GM23248 (cell line): ENCODE measurements around the gene CYS1. TPM values are rescaled to one million over a fixed set of nuclear protein-coding genes. Genes with fewer than 3 reads are reported as not detected.

ENCODE experiments used
- DNase-seq: peaks from one replicate; pipeline ENCODE4 v3.0.0-alpha.2; 2015
- H2AFZ ChIP-seq: fragments of 200-600 bp; sonication (generic); 2 replicates; pipeline ENCODE4 v1.6.1; 2016; ENCODE audit warnings: antibody characterized with exemption
- H3F3A ChIP-seq: fragments of 200-600 bp; sonication (generic); 2 replicates; pipeline ENCODE4 v1.6.1; 2016; ENCODE audit warnings: mild to moderate bottlenecking, antibody characterized with exemption, mixed run types; ENCODE audit not compliant: insufficient read depth
- H3K27ac ChIP-seq: fragments of 200-600 bp; sonication (generic); 2 replicates; pipeline ENCODE4 v1.5.1; 2016; ENCODE audit warnings: mild to moderate bottlenecking
- H3K27me3 ChIP-seq: fragments of 200-600 bp; sonication (generic); replicated peaks from 2 replicates; pipeline ENCODE4 v1.6.1; 2016; ENCODE audit warnings: mild to moderate bottlenecking; ENCODE audit not compliant: insufficient read depth
- H3K36me3 ChIP-seq: fragments of 200-600 bp; sonication (generic); 2 replicates; pipeline ENCODE4 v1.6.1; 2016; ENCODE audit warnings: low read depth, mild to moderate bottlenecking
- H3K4me1 ChIP-seq: fragments of 200-600 bp; sonication (generic); 2 replicates; pipeline ENCODE4 v1.6.1; 2016; ENCODE audit warnings: mild to moderate bottlenecking; ENCODE audit not compliant: insufficient read depth
- H3K4me2 ChIP-seq: fragments of 200-600 bp; sonication (generic); one replicate; pipeline ENCODE4 v1.6.1; 2016; ENCODE audit warnings: mild to moderate bottlenecking; ENCODE audit not compliant: unreplicated experiment
- H3K4me3 ChIP-seq: fragments of 200-600 bp; sonication (generic); 2 replicates; pipeline ENCODE4 v1.5.1; 2016; ENCODE audit warnings: mild to moderate bottlenecking
- H3K79me2 ChIP-seq: fragments of 200-600 bp; sonication (generic); 2 replicates; pipeline ENCODE4 v1.6.1; 2016; ENCODE audit warnings: mild to moderate bottlenecking; ENCODE audit not compliant: insufficient read depth
- H3K9ac ChIP-seq: fragments of 200-600 bp; sonication (generic); 2 replicates; pipeline ENCODE4 v1.6.1; 2016; ENCODE audit warnings: mild to moderate bottlenecking
- H3K9me2 ChIP-seq: fragments of 200-600 bp; sonication (generic); 2 replicates; pipeline ENCODE4 v1.6.1; 2016; ENCODE audit warnings: mixed run types, mild to moderate bottlenecking, moderate library complexity; ENCODE audit not compliant: insufficient read depth
- H3K9me3 ChIP-seq: fragments of 200-600 bp; sonication (generic); one replicate; pipeline ENCODE4 v1.6.1; 2017; ENCODE audit warnings: low read depth
- H4K20me1 ChIP-seq: fragments of 200-600 bp; sonication (generic); 2 replicates; pipeline ENCODE4 v1.6.0; 2016; ENCODE audit not compliant: insufficient read depth
- EZH2 ChIP-seq: fragments of 200-600 bp; sonication (generic); IDR thresholded peaks from 2 replicates; pipeline ENCODE4 v1.6.1; 2018; ENCODE audit warnings: antibody characterized with exemption, mild to moderate bottlenecking; ENCODE audit not compliant: insufficient read depth, poor library complexity, severe bottlenecking
- EZH2phosphoT487 ChIP-seq: fragments of 200-600 bp; sonication (generic); IDR thresholded peaks from 2 replicates; pipeline ENCODE4 v1.6.1; 2018; ENCODE audit warnings: antibody characterized with exemption, moderate library complexity, mild to moderate bottlenecking, low read depth; ENCODE audit not compliant: insufficient read depth
- WGBS, 2 experiments: methylation state at CpG; one replicate each; pipeline ENCODE4 v1.1.6; 2015 to 2017; ENCODE audit warnings: low lambda C conversion rate in 2 of 2, low coverage in 1 of 2; ENCODE audit errors: missing lambda C conversion rate in 2 of 2; 5-methylcytosine and 5-hydroxymethylcytosine counted together
- in situ Hi-C: fragments of 300-500 bp; cut with MboI; formaldehyde crosslinking; loops from 2 replicates; pipeline ENCODE4 v1.15.0; 2020
- polyA plus RNA-seq: library from polyadenylated mRNA; unstranded; fragments of >200 nt; fragmentation: Nextera tagmentation; extraction: Ambion mirVana; gene quantifications from 2 replicates; pipeline ENCODE4 v1.2.1, GENCODE V29; 2016
- total RNA-seq: library from RNA; depleted of rRNA; stranded (reverse); fragments of >200 nt; shearing (Covaris generic); gene quantifications from 2 replicates; pipeline ENCODE4 v1.2.3, GENCODE V29; 2014

CYS1 gene
- total and polyA plus RNA-seq, 2 experiments from 2014 or later: 3.1 to 6.1 TPM

- no peak overlapping the region for H2AFZ ChIP-seq
- H3K36me3 ChIP-seq: no peaks in the 10 kb centered on the region
- no peaks in the 10 kb centered on the region for H3F3A ChIP-seq
- H3K9me2 ChIP-seq: no peaks in the 10 kb centered on the region
- no peaks in the 10 kb centered on the region for H4K20me1 ChIP-seq
- in situ Hi-C loops: loop anchor here (10.0 kb wide), 1 partner anchor 364 kb away; no protein-coding TSS in a partner anchor
- no peak overlapping the region for H3K4me3 ChIP-seq
- H3K4me2 ChIP-seq: no peak overlapping the region
- DNase-seq: no peak
- 88 to 91% methylated on average over 16 of the region's 16 CpGs for WGBS, 2 experiments
- H3K9ac ChIP-seq: no peak overlapping the region
- no peaks in the 10 kb centered on the region for H3K9me3 ChIP-seq
- H3K27me3 ChIP-seq: no peaks in the 10 kb centered on the region
- TF ChIP-seq EZH2phosphoT487 (no peak), EZH2 (no peak)
- no peaks in the 10 kb centered on the region for H3K4me1 ChIP-seq
- no peak overlapping the region for H3K27ac ChIP-seq
- no peaks in the 10 kb centered on the region for H3K79me2 ChIP-seq
Measured at GRCh38 chr2:10071176-10071575, 9.0 kb downstream of the CYS1 start.

- Histone ChIP-seq H3K9ac (no peak overlapping the region), H3K4me2 (no peak overlapping the region), H3K4me3 (no peak overlapping the region), H3K36me3 (no peaks in the 10 kb centered on the region), H3K4me1 (no peaks in the 10 kb centered on the region), H4K20me1 (no peaks in the 10 kb centered on the region), H2AFZ (no peak overlapping the region), H3F3A (no peaks in the 10 kb centered on the region), H3K9me3 (no peaks in the 10 kb centered on the region), H3K27ac (no peak overlapping the region), H3K27me3 (no peaks in the 10 kb centered on the region), H3K79me2 (no peaks in the 10 kb centered on the region), H3K9me2 (no peaks in the 10 kb centered on the region)
- 38 to 42% methylated on average over 1 of the region's 1 CpG for WGBS, 2 experiments
- in situ Hi-C loops: no loop called here
- TF ChIP-seq EZH2phosphoT487 (no peak), EZH2 (no peak)
- DNase-seq: no peak
Measured at GRCh38 chr2:10067881-10068280, 12.3 kb downstream of the CYS1 start.

GRCh38 chr2:10067330-10067729 is 12.9 kb downstream of the CYS1 start:
- H3K36me3 ChIP-seq: no peaks in the 10 kb centered on the region
- no peak for TF ChIP-seq EZH2phosphoT487
- no peak for TF ChIP-seq EZH2

GRCh38 chr2:10065773-10066055 is 14.5 kb downstream of the CYS1 start:
- Histone ChIP-seq H3K9me2 (no peaks in the 10 kb centered on the region), H3K36me3 (no peaks in the 10 kb centered on the region), H3K4me2 (no peak overlapping the region), H2AFZ (no peak overlapping the region), H4K20me1 (no peaks in the 10 kb centered on the region), H3F3A (no peaks in the 10 kb centered on the region), H3K4me1 (no peaks in the 10 kb centered on the region), H3K79me2 (no peaks in the 10 kb centered on the region), H3K4me3 (no peak overlapping the region), H3K27me3 (no peaks in the 10 kb centered on the region), H3K27ac (no peak overlapping the region), H3K9me3 (no peaks in the 10 kb centered on the region), H3K9ac (no peak overlapping the region)
- DNase-seq: no peak
- no peak for TF ChIP-seq EZH2phosphoT487
- no peak for TF ChIP-seq EZH2
- in situ Hi-C loops: no loop called here
- 80 to 83% methylated on average over 6 of the region's 6 CpGs for WGBS, 2 experiments

More at GRCh38 chr2:10067330-10067729, 12.9 kb downstream of the CYS1 start:
- H3K9me2 ChIP-seq: no peaks in the 10 kb centered on the region
- in situ Hi-C loops: no loop called here
- no peak for DNase-seq
- no peaks in the 10 kb centered on the region for H4K20me1 ChIP-seq
- H3K4me3 ChIP-seq: no peak overlapping the region
- H3K4me2 ChIP-seq: no peak overlapping the region
- no peaks in the 10 kb centered on the region for H3K27me3 ChIP-seq
- no peaks in the 10 kb centered on the region for H3F3A ChIP-seq
- WGBS, 2 experiments: 50 to 72% methylated on average over 2 of the region's 2 CpGs
- no peaks in the 10 kb centered on the region for H3K9me3 ChIP-seq
- H2AFZ ChIP-seq: no peak overlapping the region
- H3K79me2 ChIP-seq: no peaks in the 10 kb centered on the region
- no peak overlapping the region for H3K27ac ChIP-seq
- no peak overlapping the region for H3K9ac ChIP-seq
- H3K4me1 ChIP-seq: no peaks in the 10 kb centered on the region
